GM12873 (cell line): ENCODE measurements around the gene GPC1.

Source experiments
- CTCF ChIP-seq: IDR thresholded peaks from 2 replicates; pipeline ENCODE4 v1.5.1; 2012; ENCODE audit warnings: low read depth, mild to moderate bottlenecking, moderate library complexity, low read length, control low read depth; ENCODE audit not compliant: insufficient read depth; ENCODE audit errors: missing control alignments

The GPC1 gene

GRCh38 chr2:240440251-240440650, 4.8 kb downstream of the GPC1 start:
- TF ChIP-seq CTCF: no peak

- no peak for TF ChIP-seq CTCF
These were observed 5.3 kb downstream of the GPC1 start for GRCh38 chr2:240440704-240441320.

- TF ChIP-seq CTCF: no peak
These were observed 6.0 kb downstream of the GPC1 start for GRCh38 chr2:240441326-240441992.

- TF ChIP-seq CTCF: no peak
These were observed 6.5 kb downstream of the GPC1 start for GRCh38 chr2:240441993-240442411.

GRCh38 chr2:240442891-240443715, 7.6 kb downstream of the GPC1 start:
- TF ChIP-seq CTCF: no peak

- no peak for TF ChIP-seq CTCF
These were observed 8.4 kb downstream of the GPC1 start for GRCh38 chr2:240443891-240444301.

GRCh38 chr2:240444464-240444863, 9.0 kb downstream of the GPC1 start:
- TF ChIP-seq CTCF: no peak
